Right lobe of liver (tissue), 6 donors: ENCODE data around the gene SUN1. TPM values are rescaled to one million over a fixed set of nuclear protein-coding genes. Genes with fewer than 3 reads are reported as not detected.

Source experiments
- ATAC-seq, 4 donors: fragments of 200-7000 bp; cut with Tn5 transposase; one replicate each; pipeline ENCODE4 v1.9.1; 2020; ENCODE audit warnings: mild to moderate bottlenecking in 4 of 4, moderate library complexity in 4 of 4
- DNase-seq, 3 donors: peaks; one replicate each; pipeline ENCODE4 v3.0.0-alpha.2; 2020
- H3K27ac ChIP-seq, 3 donors: fragments of 200-600 bp; one replicate each; pipeline ENCODE4 v1.8.0; 2022
- H3K27me3 ChIP-seq, 2 donors: fragments of 200-600 bp; one replicate each; pipeline ENCODE4 v1.8.0; 2022
- H3K36me3 ChIP-seq, 4 donors: fragments of 200-600 bp; sonication (generic) in 1 of 4; one replicate each; pipeline versions ENCODE4 v1.5.1 to v1.8.0; 2017 to 2022; ENCODE audit warnings: control low read depth in 1 of 4
- H3K4me1 ChIP-seq, 4 donors: fragments of 200-600 bp; sonication (generic) in 1 of 4; one replicate each; pipeline versions ENCODE4 v1.5.1 to v1.8.0; 2017 to 2022; ENCODE audit warnings: control low read depth in 1 of 4
- H3K4me3 ChIP-seq, 3 donors: fragments of 200-600 bp; one replicate each; pipeline ENCODE4 v1.8.0; 2022
- H3K9me3 ChIP-seq, 4 donors: fragments of 200-600 bp; sonication (generic) in 1 of 4; one replicate each; pipeline versions ENCODE4 v1.5.1 to v1.8.0; 2017 to 2022; ENCODE audit warnings: control low read depth in 1 of 4
- POLR2A ChIP-seq: fragments of 450-650 bp; IDR thresholded peaks from one replicate; pipeline ENCODE4 v1.6.1; 2017; ENCODE audit warnings: antibody characterized with exemption, mild to moderate bottlenecking
- WGBS: methylation state at CpG from one replicate; pipeline ENCODE4 v1.1.6; 2018; ENCODE audit warnings: low coverage, low lambda C conversion rate; ENCODE audit not compliant: insufficient coverage; ENCODE audit errors: missing lambda C conversion rate; 5-methylcytosine and 5-hydroxymethylcytosine counted together
- intact Hi-C, 2 donors: fragments of 100-400 bp; cut with DNase I; formaldehyde crosslinking; loops; one replicate each; pipeline versions ENCODE4 v1.11.2 to v1.14.1; 2022
- total RNA-seq, 6 experiments: library from RNA; depleted of rRNA in 2 of 6; stranded (reverse); fragments of >200 nt in 2 of 6; fragmentation: NEBNext Ultra II Directional in 3 of 6; extraction: Animal tissue kit (Norgen Biotek cat#: 25700) in 3 of 6; gene quantifications; one replicate each; pipeline versions ENCODE4 v1.1.0 to v1.2.4, GENCODE V29; 2016 to 2023
- TF ChIP-seq, protein P1 (sequence below), 4 donors: fragments of 200-600 bp in 3 of 4; fragments of 450-650 bp in 1 of 4; IDR thresholded peaks; one replicate each; pipeline versions ENCODE4 v1.5.1 to v1.8.0; 2016 to 2022; ENCODE audit warnings: antibody characterized with exemption in 4 of 4, mild to moderate bottlenecking in 2 of 4
- donor health status: DM: no; HTN: yes; CAD: no.
- donor health status: DM: no; HTN: no; CAD: no.
- donor health status: DM: no; HTN: no; CAD: no.
- donor health status: DM: no; HTN: yes; CAD: no.
- donor health status: DM: no; HTN: yes; CAD: no.

Gene SUN1
- total RNA-seq, 6 experiments from 2014 or later = 33.4 to 54.0 (median 48.7) TPM

- Histone ChIP-seq H3K36me3 (peaks cover 0 to 14% (median 0%) of the 10 kb centered on the region in 4 donors), H3K4me3 (no peak overlapping the region), H3K9me3 (no peaks in the 10 kb centered on the region), H3K4me1 (peaks cover 0 to 10% (median 0%) of the 10 kb centered on the region in 4 donors), H3K27ac (peak overlapping the region in 1 of 3 donors; percentile 31), H3K27me3 (no peaks in the 10 kb centered on the region)
- 78% methylated on average over 21 of the region's 27 CpGs for WGBS
- intact Hi-C loops = no loop called here
- TF ChIP-seq, protein P1, sequence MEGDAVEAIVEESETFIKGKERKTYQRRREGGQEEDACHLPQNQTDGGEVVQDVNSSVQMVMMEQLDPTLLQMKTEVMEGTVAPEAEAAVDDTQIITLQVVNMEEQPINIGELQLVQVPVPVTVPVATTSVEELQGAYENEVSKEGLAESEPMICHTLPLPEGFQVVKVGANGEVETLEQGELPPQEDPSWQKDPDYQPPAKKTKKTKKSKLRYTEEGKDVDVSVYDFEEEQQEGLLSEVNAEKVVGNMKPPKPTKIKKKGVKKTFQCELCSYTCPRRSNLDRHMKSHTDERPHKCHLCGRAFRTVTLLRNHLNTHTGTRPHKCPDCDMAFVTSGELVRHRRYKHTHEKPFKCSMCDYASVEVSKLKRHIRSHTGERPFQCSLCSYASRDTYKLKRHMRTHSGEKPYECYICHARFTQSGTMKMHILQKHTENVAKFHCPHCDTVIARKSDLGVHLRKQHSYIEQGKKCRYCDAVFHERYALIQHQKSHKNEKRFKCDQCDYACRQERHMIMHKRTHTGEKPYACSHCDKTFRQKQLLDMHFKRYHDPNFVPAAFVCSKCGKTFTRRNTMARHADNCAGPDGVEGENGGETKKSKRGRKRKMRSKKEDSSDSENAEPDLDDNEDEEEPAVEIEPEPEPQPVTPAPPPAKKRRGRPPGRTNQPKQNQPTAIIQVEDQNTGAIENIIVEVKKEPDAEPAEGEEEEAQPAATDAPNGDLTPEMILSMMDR (IDR thresholded peaks at IDR 0.05) = no peak
- TF ChIP-seq POLR2A = no peak
- peak in 1 of 4 donors; percentile 5 for ATAC-seq
- DNase-seq = no peak
Measured at GRCh38 chr7:835485-836401, 3.5 kb downstream of the SUN1 start.

GRCh38 chr7:836429-836828 lies 4.2 kb downstream of the SUN1 start:
- Histone ChIP-seq H3K4me3 (no peak overlapping the region), H3K36me3 (peaks cover 0 to 14% (median 0%) of the 10 kb centered on the region in 4 donors), H3K27me3 (no peaks in the 10 kb centered on the region), H3K9me3 (no peaks in the 10 kb centered on the region), H3K27ac (peak overlapping the region in 1 of 3 donors; percentile 31), H3K4me1 (peaks cover 0 to 3% (median 0%) of the 10 kb centered on the region in 4 donors)
- peak; percentile 66 to 87 (median 84) for ATAC-seq
- no peak for TF ChIP-seq POLR2A
- TF ChIP-seq, protein P1 (IDR thresholded peaks at IDR 0.05) = peak; percentile 40 to 64 (median 56)
- 36% methylated on average over 4 of the region's 5 CpGs for WGBS
- peak in 1 of 3 donors; percentile 58 for DNase-seq
- intact Hi-C loops = no loop called here

DNA sequence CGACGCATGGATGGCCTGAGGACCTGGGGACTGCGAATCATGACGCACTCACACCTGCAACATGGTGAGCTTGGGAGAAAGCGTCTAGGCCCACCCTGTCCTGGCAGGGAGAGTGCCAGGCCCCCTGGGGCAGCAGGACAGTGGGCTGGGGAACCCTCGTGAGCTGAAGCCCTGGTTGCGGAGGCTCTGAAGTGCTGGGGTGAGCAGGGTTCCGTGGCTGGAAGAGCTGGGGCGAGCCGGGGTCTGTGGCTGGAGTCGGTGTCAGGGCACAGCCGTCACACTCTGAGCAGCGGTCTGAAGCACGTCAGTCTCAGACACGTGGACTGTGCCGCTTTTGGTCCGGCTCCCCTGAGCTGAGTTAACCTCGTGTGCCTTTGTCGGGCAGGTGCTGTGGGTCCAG lies 4.7 kb downstream of the SUN1 start:
- ATAC-seq (no peak), DNase-seq (peak in 1 of 3 donors; percentile 44)
- H3K4me1 ChIP-seq = no peaks in the 10 kb centered on the region
- no peak overlapping the region for H3K4me3 ChIP-seq
- no peaks in the 10 kb centered on the region for H3K9me3 ChIP-seq
- TF ChIP-seq, protein P1 (IDR thresholded peaks at IDR 0.05) = no peak
- no peak for TF ChIP-seq POLR2A
- H3K36me3 ChIP-seq = peaks cover 0 to 17% (median 3%) of the 10 kb centered on the region in 4 donors
- H3K27me3 ChIP-seq = no peaks in the 10 kb centered on the region
- intact Hi-C loops = no loop called here
- H3K27ac ChIP-seq = no peak overlapping the region
- WGBS = 100% methylated on average over 2 of the region's 19 CpGs

DNA sequence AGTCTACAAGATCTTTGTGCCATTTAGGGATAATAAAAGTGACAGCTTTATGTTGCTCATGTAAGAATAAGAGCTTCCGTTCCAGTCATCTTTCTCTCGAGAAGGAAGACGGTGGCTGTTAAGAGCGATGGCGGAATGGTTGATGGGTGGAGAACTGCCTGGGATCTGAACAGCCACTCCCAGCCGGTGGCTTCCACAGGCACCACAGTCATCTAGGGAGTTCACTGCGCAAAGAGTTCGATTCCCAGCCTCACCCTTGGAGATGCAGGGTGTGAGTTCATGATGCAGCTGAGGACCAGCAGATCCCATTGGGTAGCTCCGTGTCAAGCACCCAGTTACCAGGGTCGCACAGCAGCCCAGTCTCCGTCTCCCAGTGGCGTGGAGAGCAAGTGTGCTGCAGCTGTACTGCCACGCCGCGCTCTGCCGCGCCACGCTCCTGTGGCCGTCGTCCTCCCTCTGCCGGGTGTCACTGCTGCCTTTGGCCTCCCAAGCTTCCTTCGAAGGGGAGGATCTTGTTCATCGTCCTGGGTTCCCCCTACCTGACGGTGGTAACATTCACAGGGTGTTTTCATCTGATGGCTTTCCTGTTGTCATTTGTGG lies 7.8 kb downstream of the SUN1 start:
- H3K27me3 ChIP-seq = no peaks in the 10 kb centered on the region
- intact Hi-C loops = loop anchor here in 1 of 2 donors (10.0 kb wide), 1 partner anchor 55 kb away; no protein-coding TSS in a partner anchor
- 82% methylated on average over 9 of the region's 24 CpGs for WGBS
- TF ChIP-seq, protein P1 (IDR thresholded peaks at IDR 0.05) = no peak
- no peak for TF ChIP-seq POLR2A
- no peaks in the 10 kb centered on the region for H3K9me3 ChIP-seq
- DNase-seq (peak in 1 of 3 donors; percentile 52), ATAC-seq (no peak)
- H3K4me3 ChIP-seq = no peak overlapping the region
- H3K27ac ChIP-seq = no peak overlapping the region
- peaks cover 0 to 38% (median 16%) of the 10 kb centered on the region in 4 donors for H3K36me3 ChIP-seq
- no peaks in the 10 kb centered on the region for H3K4me1 ChIP-seq
